Spleen (tissue), 7 donors: Measurements from ENCODE around the gene BRINP2.

Experiments
- POLR2A ChIP-seq, 3 donors: fragments of 450-650 bp; IDR thresholded peaks; one replicate each; pipeline ENCODE4 v1.5.1; 2017; ENCODE audit warnings: antibody characterized with exemption in 3 of 3, mild to moderate bottlenecking in 1 of 3
- POLR2AphosphoS5 ChIP-seq, 3 donors: sonication (generic); formaldehyde crosslinking; IDR thresholded peaks; one replicate each; pipeline ENCODE4 v1.5.1; 2017; ENCODE audit warnings: antibody characterized with exemption in 3 of 3
- TF ChIP-seq, protein P1 (sequence below), 11 experiments: fragments of 200-600 bp in 7 of 11; fragments of 450-650 bp in 4 of 11; sonication (generic) in 4 of 11; IDR thresholded peaks in 8 of 11; conservative IDR thresholded peaks in 3 of 11; 1 replicate in 7 of 11; 2 replicates in 4 of 11; pipeline versions ENCODE4 v1.4.0 to v1.8.0; 2016 to 2021; ENCODE audit warnings: antibody characterized with exemption in 11 of 11, inconsistent platforms in 4 of 11, mild to moderate bottlenecking in 1 of 11
- donor health status: DM: no; HTN: no; CAD: no; lungs with moderate emphysema.
- donor health status: DM: no; HTN: no; CAD: no.
- donor health status: DM: no; HTN: no; CAD: no.

DNA sequence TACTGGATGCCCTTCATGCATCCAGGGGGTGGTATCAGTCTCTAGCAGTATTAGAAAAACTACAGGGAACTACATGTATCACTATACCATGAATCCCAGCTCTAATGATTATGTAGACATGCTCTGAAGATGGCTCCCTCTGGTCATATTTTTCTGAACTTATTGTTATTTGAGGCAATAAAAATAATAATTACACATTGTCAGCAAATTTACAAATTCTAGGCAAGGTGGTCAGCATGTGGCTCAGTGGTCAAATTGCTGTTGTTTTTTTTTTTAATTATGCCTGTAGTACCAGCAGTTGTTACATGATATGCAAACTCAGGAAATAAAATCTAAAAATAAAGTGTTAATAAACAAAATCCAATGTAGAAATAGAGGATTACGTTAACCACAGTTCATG lies 28.7 kb upstream of the BRINP2 start:
- TF ChIP-seq, protein P1, sequence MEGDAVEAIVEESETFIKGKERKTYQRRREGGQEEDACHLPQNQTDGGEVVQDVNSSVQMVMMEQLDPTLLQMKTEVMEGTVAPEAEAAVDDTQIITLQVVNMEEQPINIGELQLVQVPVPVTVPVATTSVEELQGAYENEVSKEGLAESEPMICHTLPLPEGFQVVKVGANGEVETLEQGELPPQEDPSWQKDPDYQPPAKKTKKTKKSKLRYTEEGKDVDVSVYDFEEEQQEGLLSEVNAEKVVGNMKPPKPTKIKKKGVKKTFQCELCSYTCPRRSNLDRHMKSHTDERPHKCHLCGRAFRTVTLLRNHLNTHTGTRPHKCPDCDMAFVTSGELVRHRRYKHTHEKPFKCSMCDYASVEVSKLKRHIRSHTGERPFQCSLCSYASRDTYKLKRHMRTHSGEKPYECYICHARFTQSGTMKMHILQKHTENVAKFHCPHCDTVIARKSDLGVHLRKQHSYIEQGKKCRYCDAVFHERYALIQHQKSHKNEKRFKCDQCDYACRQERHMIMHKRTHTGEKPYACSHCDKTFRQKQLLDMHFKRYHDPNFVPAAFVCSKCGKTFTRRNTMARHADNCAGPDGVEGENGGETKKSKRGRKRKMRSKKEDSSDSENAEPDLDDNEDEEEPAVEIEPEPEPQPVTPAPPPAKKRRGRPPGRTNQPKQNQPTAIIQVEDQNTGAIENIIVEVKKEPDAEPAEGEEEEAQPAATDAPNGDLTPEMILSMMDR (IDR thresholded peaks at IDR 0.05 in 8 of 11, conservative IDR thresholded peaks at IDR 0.05 in 3 of 11): no peak
- TF ChIP-seq POLR2A (IDR thresholded peaks at IDR 0.05) (no peak), POLR2AphosphoS5 (IDR thresholded peaks at IDR 0.05) (no peak)
